Endothelial cell of umbilical vein (primary cell): Measurements from ENCODE around the gene FAM156B. TPM values are rescaled to one million over a fixed set of nuclear protein-coding genes. Genes with fewer than 3 reads are reported as not detected.
A peak's percentile ranks its signal among the peaks of the same experiment; 100 is the strongest.
"Not testable (repeated sequence)": the region's sequence is repeated elsewhere in the genome, so short reads cannot be mapped to it uniquely, and the experiment has no call there.

Source experiments
- BruUV-seq: library from RNA; stranded (reverse); fragments of 400-500 nt; replicated peaks from 2 replicates; lab custom pipeline; 2021; lab: Mats Ljungman, UMichigan
- CTCF ChIA-PET: fragments of 300-600, 350-600 bp; sonication (Branson Sonifier 250); formaldehyde crosslinking; loops from one replicate; lab custom pipeline; 2021; ENCODE audit warnings: antibody characterized with exemption, inconsistent platforms; lab: Charles Lee
- POLR2A ChIA-PET: fragments of 300-600, 350-600 bp; sonication (Branson Sonifier 250); formaldehyde crosslinking; loops from one replicate; lab custom pipeline; 2021; ENCODE audit warnings: antibody characterized with exemption, inconsistent platforms; lab: Charles Lee
- DNase-seq: peaks from one replicate; pipeline ENCODE4 v3.0.0-alpha.2; 2011; ENCODE audit warnings: low read depth, low spot score
- FAIRE-seq: peaks from 2 replicates; lab custom pipeline; 2011; peaks lifted over from hg19 to GRCh38; lab: Jason Lieb, UNC
- H2AFZ ChIP-seq: 2 replicates; pipeline ENCODE4 v1.6.0; 2012; ENCODE audit warnings: low read depth, low read length, control low read depth, inconsistent platforms
- H3K27ac ChIP-seq: 2 replicates; pipeline ENCODE4 v1.5.1; 2011; ENCODE audit warnings: low read depth, mild to moderate bottlenecking, control low read depth, low read length, moderate library complexity; ENCODE audit not compliant: insufficient read depth
- H3K27me3 ChIP-seq, 2 experiments: 2 replicates each; pipeline versions ENCODE4 v1.6.0 to v1.6.1; 2011; ENCODE audit warnings: low read length in 2 of 2, mixed read lengths in 1 of 2; ENCODE audit not compliant: control insufficient read depth in 2 of 2, insufficient read depth in 2 of 2
- H3K36me3 ChIP-seq, 2 experiments: 2 replicates in 1 of 2; 3 replicates in 1 of 2; pipeline ENCODE4 v1.5.1; 2011; ENCODE audit warnings: low read length in 2 of 2, mild to moderate bottlenecking in 1 of 2, moderate library complexity in 1 of 2; ENCODE audit not compliant: control insufficient read depth in 2 of 2, insufficient read depth in 2 of 2; ENCODE audit errors: extremely low read depth in 1 of 2
- H3K4me1 ChIP-seq: 3 replicates; pipeline ENCODE4 v1.5.1; 2011; ENCODE audit warnings: mild to moderate bottlenecking, low read length; ENCODE audit not compliant: control insufficient read depth, insufficient read depth; ENCODE audit errors: extremely low read depth
- H3K4me2 ChIP-seq: 2 replicates; pipeline ENCODE4 v1.6.1; 2011; ENCODE audit warnings: low read length, control low read depth, mixed read lengths; ENCODE audit not compliant: insufficient read depth
- H3K4me3 ChIP-seq, 3 experiments: fragments of 200-600 bp in 1 of 3; sonication (generic), shearing (Covaris generic) in 1 of 3; replicated peaks in 1 of 3; 2 replicates each; pipeline ENCODE4 v1.5.1; 2011 to 2016; ENCODE audit warnings: control low read depth in 3 of 3, low read length in 3 of 3, mild to moderate bottlenecking in 2 of 3, inconsistent platforms in 1 of 3, low read depth in 1 of 3, moderate library complexity in 1 of 3; ENCODE audit not compliant: insufficient read depth in 1 of 3
- H3K79me2 ChIP-seq: 2 replicates; pipeline ENCODE4 v1.6.0; 2012; ENCODE audit warnings: low read length, inconsistent platforms; ENCODE audit not compliant: control insufficient read depth, insufficient read depth
- H3K9ac ChIP-seq: replicated peaks from 2 replicates; pipeline ENCODE3; 2011; ENCODE audit warnings: low read length, control low read depth; ENCODE audit not compliant: insufficient read depth; ENCODE audit errors: extremely low read depth
- H3K9me1 ChIP-seq: replicated peaks from 3 replicates; pipeline ENCODE4 v1.6.0; 2011; ENCODE audit warnings: mild to moderate bottlenecking, low read length; ENCODE audit not compliant: control insufficient read depth, insufficient read depth; ENCODE audit errors: extremely low read depth
- H3K9me3 ChIP-seq: replicated peaks from 2 replicates; pipeline ENCODE4 v1.5.1; 2012; ENCODE audit warnings: low read length, inconsistent platforms; ENCODE audit not compliant: control insufficient read depth, insufficient read depth
- H4K20me1 ChIP-seq: replicated peaks from 2 replicates; pipeline ENCODE3; 2011; ENCODE audit warnings: mild to moderate bottlenecking, low read length; ENCODE audit not compliant: control insufficient read depth, insufficient read depth; ENCODE audit errors: extremely low read depth
- EZH2 ChIP-seq: IDR thresholded peaks from 2 replicates; pipeline ENCODE4 v1.6.1; 2012; ENCODE audit warnings: borderline replicate concordance, low read depth, mild to moderate bottlenecking, moderate library complexity, low read length, inconsistent platforms; ENCODE audit not compliant: severe bottlenecking
- FOS ChIP-seq: IDR thresholded peaks from 2 replicates; pipeline ENCODE4 v1.6.1; 2011; ENCODE audit warnings: mild to moderate bottlenecking, low read length, moderate library complexity, borderline replicate concordance; ENCODE audit not compliant: insufficient read depth
- GATA2 ChIP-seq: IDR thresholded peaks from 2 replicates; pipeline ENCODE4 v1.7.0; 2011; ENCODE audit warnings: low read depth, mild to moderate bottlenecking, moderate library complexity, mixed read lengths, low read length; ENCODE audit not compliant: insufficient read length, insufficient read depth
- JUN ChIP-seq: IDR thresholded peaks from 2 replicates; pipeline ENCODE4 v1.6.1; 2011; ENCODE audit warnings: borderline replicate concordance, low read depth; ENCODE audit not compliant: insufficient read length, insufficient read depth
- MAX ChIP-seq: IDR thresholded peaks from 2 replicates; pipeline ENCODE4 v1.6.1; 2011; ENCODE audit not compliant: insufficient read depth, insufficient read length
- MYC ChIP-seq: IDR thresholded peaks from one replicate; pipeline ENCODE4 v1.6.1; 2011; ENCODE audit warnings: mild to moderate bottlenecking, low read depth, low read length
- POLR2A ChIP-seq: IDR thresholded peaks from 2 replicates; pipeline ENCODE4 v1.6.1; 2012; ENCODE audit warnings: low read depth, mild to moderate bottlenecking, control low read depth, low read length
- POLR2AphosphoS5 ChIP-seq: IDR thresholded peaks from 2 replicates; pipeline ENCODE4 v1.6.1; 2012; ENCODE audit warnings: low read depth, mild to moderate bottlenecking, control low read depth, low read length, moderate library complexity; ENCODE audit not compliant: insufficient read depth
- dilution Hi-C: fragments of 300-500 bp; cut with MboI; formaldehyde crosslinking; loops from one replicate; pipeline ENCODE4 v1.15.0; 2019; ENCODE audit warnings: low sequenced_read_pairs; ENCODE audit not compliant: extremely low pct_ligation_motif_present
- intact Hi-C: fragments of 100-400 bp; cut with micrococcal nuclease; formaldehyde crosslinking; loops from one replicate; pipeline ENCODE4 v1.10.0; 2022
- polyA plus RNA-seq, 4 experiments: library from polyadenylated mRNA; depleted of rRNA in 3 of 4; stranded (reverse) in 3 of 4; unstranded in 1 of 4; fragments of >200 nt; gene quantifications; 2 replicates each; pipeline versions ENCODE4 v1.2.1 to v1.2.3, GENCODE V29; 2011 to 2012; ENCODE audit warnings: missing spikeins in 1 of 4
- total RNA-seq: library from RNA; stranded (reverse); gene quantifications from 2 replicates; pipeline ENCODE4 v1.2.3, GENCODE V29; 2021
- TF ChIP-seq, protein P1 (sequence below), 2 donors: IDR thresholded peaks; 1 replicate in 1 of 2; 2 replicates in 1 of 2; pipeline ENCODE4 v1.5.1; 2011; ENCODE audit warnings: low read length in 2 of 2, mild to moderate bottlenecking in 2 of 2, moderate library complexity in 2 of 2, control low read depth in 1 of 2, inconsistent platforms in 1 of 2, low read depth in 1 of 2; ENCODE audit not compliant: insufficient read depth in 1 of 2; ENCODE audit errors: extremely low read depth in 1 of 2

FAM156B gene
- total and polyA plus RNA-seq, 2 donors (not counting 3 experiments of a cell fraction or from before 2014, with no cell fraction given): 16.7 to 33.9 TPM

DNA sequence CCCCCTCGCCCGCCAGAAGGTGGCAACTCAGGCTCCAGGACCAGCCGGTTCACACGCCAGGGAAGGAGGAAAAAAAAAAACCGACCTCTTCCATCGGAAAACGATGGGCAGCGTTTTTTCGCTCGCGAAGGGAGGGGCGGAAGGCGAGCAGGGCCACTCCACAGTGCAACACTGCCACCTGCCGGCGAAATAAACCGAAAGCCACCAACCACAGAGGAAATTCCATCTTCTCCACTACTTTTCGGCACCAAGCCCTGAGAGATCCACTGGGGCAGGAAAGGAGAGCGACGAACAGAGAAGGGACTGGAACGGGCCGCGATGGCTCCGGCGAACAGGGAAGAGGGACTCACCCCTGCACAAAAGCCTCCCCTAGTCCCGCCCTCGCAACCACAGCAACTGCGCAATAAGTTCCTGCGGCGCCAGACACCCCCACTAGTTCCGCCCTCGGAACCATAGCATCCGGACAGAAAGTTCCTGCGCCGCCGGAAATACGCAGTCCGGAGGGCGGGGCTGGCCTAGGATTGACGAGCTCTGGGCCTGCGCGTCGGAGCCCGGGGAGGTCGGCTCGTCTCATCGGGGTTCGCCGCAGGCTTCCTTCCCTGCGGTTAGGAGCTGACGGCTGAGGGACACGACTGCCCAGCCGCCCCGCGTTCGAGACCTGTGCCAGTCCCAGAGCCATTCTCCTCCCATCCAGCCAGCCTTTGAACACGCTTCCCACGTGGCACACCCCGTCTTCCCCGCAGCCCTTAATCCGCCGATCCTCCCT, 37.8 kb downstream of the FAM156B start:
- CTCF ChIA-PET: interaction anchor here (0.7 kb wide), 1 partner anchor 55 kb away, joined by 3 read pairs; no protein-coding TSS in a partner anchor
- no TSS peak for BruUV-seq
- H3K4me3 ChIP-seq: peak overlapping the region; percentile 37 to 90 (median 71)

GRCh38 chrX:52935470-52935784, 38.3 kb downstream of the FAM156B start:
- H3K79me2 ChIP-seq, intact Hi-C loops, H3K36me3 ChIP-seq, dilution Hi-C loops, DNase-seq, H3K9me1 ChIP-seq, H4K20me1 ChIP-seq, H3K4me1 ChIP-seq, H3K9me3 ChIP-seq, H3K27me3 ChIP-seq: not testable (repeated sequence)
- H3K9ac ChIP-seq: peak overlapping the region; percentile 94
- H3K4me2 ChIP-seq: peak overlapping the region; percentile 26
- peak; percentile 33 for FAIRE-seq
- H2AFZ ChIP-seq: peak overlapping the region; percentile 17
- peak overlapping the region in 2 of 3 experiments; percentile 71 to 90 for H3K4me3 ChIP-seq
- peak overlapping the region; percentile 94 for H3K27ac ChIP-seq
- TSS peak; percentile 99 for BruUV-seq
- CTCF ChIA-PET: interaction anchor here (0.7 kb wide), 1 partner anchor 54 kb away, joined by 3 read pairs; no protein-coding TSS in a partner anchor
- POLR2A ChIA-PET: interaction anchor here (0.9 kb wide), 1 partner anchor 15 kb away, joined by 3 read pairs; no protein-coding TSS in a partner anchor

More for the DNA sequence above, 37.8 kb downstream of the FAM156B start:
- Histone ChIP-seq H3K4me2 (peak overlapping the region; percentile 97), H2AFZ (peak overlapping the region; percentile 98), H3K9ac (peak overlapping the region; percentile 94), H3K79me2 (no peaks in the 10 kb centered on the region), H4K20me1 (no peaks in the 10 kb centered on the region), H3K27ac (peak overlapping the region; percentile 94), H3K4me1 (peaks cover 6% of the 10 kb centered on the region), H3K9me1 (no peaks in the 10 kb centered on the region), H3K9me3 (no peaks in the 10 kb centered on the region), H3K36me3 (no peaks in the 10 kb centered on the region), H3K27me3 (no peaks in the 10 kb centered on the region)
- FAIRE-seq (peak; percentile 69), DNase-seq (peak; percentile 91)
- POLR2A ChIA-PET: interaction anchor here (0.9 kb wide), 1 partner anchor 14 kb away, joined by 3 read pairs; no protein-coding TSS in a partner anchor
- TF ChIP-seq FOS: no peak
- TF ChIP-seq POLR2A: peak; percentile 80
- no peak for TF ChIP-seq GATA2
- TF ChIP-seq, protein P1, sequence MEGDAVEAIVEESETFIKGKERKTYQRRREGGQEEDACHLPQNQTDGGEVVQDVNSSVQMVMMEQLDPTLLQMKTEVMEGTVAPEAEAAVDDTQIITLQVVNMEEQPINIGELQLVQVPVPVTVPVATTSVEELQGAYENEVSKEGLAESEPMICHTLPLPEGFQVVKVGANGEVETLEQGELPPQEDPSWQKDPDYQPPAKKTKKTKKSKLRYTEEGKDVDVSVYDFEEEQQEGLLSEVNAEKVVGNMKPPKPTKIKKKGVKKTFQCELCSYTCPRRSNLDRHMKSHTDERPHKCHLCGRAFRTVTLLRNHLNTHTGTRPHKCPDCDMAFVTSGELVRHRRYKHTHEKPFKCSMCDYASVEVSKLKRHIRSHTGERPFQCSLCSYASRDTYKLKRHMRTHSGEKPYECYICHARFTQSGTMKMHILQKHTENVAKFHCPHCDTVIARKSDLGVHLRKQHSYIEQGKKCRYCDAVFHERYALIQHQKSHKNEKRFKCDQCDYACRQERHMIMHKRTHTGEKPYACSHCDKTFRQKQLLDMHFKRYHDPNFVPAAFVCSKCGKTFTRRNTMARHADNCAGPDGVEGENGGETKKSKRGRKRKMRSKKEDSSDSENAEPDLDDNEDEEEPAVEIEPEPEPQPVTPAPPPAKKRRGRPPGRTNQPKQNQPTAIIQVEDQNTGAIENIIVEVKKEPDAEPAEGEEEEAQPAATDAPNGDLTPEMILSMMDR (IDR thresholded peaks at IDR 0.05; ENCODE audit: extremely low read depth in 1 of 2, insufficient read depth in 1 of 2, low read depth in 1 of 2, low read length in 2 of 2): peak; percentile 60
- TF ChIP-seq JUN: no peak
- TF ChIP-seq EZH2: no peak
- TF ChIP-seq MAX: no peak
- TF ChIP-seq MYC: no peak
- TF ChIP-seq POLR2AphosphoS5: peak; percentile 51
- intact Hi-C loops: no loop called here
- dilution Hi-C loops: no loop called here
